Measurements from ENCODE around the gene OTOG.

The OTOG gene

DNA sequence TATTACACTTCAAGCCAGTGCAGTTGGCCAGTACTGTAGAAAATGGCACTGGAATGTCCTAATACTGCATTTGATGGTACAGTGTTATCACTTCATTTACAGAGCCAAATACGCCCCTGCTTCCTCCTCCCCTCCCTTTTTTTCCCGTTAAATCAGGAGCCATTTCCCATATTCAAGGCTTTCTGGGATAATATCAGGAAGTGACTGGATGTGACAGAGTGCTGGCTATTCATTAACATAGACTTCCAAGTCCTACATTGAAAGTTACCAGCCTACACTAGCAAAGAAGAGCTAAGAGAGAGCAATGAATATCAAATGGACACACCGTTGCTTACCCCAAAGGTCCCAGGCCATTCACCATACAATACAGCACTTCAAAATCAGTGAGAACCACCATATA is 38.3 kb upstream of the OTOG start:
- Mint-ChIP-seq H3K27ac (ENCODE audit: low read depth) (no peak overlapping the region), H3K9me3 (no peaks in the 10 kb centered on the region), H3K4me3 (no peak overlapping the region), H3K36me3 (ENCODE audit: insufficient read depth) (no peaks in the 10 kb centered on the region), H3K4me1 (no peaks in the 10 kb centered on the region), H3K27me3 (peaks cover 24% of the 10 kb centered on the region)
- no peak for DNase-seq (ENCODE audit: low spot score in 2 of 2)
- ATAC-seq (replicated peaks; ENCODE audit: extremely low read depth, poor library complexity, severe bottlenecking): no peak

DNA sequence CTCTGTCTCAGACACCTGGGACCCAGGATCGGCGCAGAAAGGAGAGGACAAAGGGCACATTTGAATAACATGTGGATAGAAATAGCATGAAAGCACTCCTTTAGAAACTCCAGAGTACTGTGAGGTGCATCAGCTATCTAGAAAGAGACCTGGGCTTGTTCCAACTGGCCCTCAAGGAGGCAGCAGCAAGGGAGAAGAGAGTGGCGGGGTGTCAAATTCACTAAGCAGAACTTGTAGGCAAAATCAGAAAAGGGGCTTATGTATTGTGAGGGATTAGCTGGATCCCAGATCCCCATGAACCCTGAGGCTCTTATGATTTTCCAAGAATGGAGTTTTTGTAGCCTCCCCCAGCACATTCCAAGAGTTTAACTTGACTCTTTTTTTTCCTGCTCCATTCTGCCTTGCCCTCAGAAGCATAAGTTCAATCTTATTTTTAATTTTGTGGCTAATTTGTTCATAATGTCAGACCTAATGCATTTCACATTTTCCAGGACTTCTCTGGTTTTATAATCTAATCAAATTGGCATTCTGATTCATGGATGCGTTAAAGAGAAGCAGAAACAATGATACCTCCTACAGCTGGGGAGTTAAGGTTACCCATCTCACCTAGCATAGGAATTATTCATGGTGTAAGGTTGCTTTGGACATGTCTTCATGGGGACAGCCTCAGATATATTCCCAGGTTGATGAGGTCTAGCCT is 36.4 kb upstream of the OTOG start:
- Mint-ChIP-seq H3K4me1 (no peaks in the 10 kb centered on the region), H3K9me3 (no peaks in the 10 kb centered on the region), H3K27ac (ENCODE audit: low read depth) (no peak overlapping the region), H3K27me3 (peaks cover 26% of the 10 kb centered on the region), H3K36me3 (ENCODE audit: insufficient read depth) (peaks cover 3% of the 10 kb centered on the region), H3K4me3 (no peak overlapping the region)
- ATAC-seq (replicated peaks; ENCODE audit: extremely low read depth, poor library complexity, severe bottlenecking) (no peak), DNase-seq (ENCODE audit: low spot score in 2 of 2) (no peak)

- Mint-ChIP-seq H3K27me3 (peaks cover 26% of the 10 kb centered on the region), H3K4me3 (no peak overlapping the region), H3K9me3 (no peaks in the 10 kb centered on the region), H3K27ac (ENCODE audit: low read depth) (no peak overlapping the region), H3K4me1 (no peaks in the 10 kb centered on the region), H3K36me3 (ENCODE audit: insufficient read depth) (peaks cover 3% of the 10 kb centered on the region)
- ATAC-seq (replicated peaks; ENCODE audit: extremely low read depth, poor library complexity, severe bottlenecking): no peak
- DNase-seq (ENCODE audit: low spot score in 2 of 2): no peak
These were observed 35.5 kb upstream of the OTOG start for GRCh38 chr11:17511571-17511970.

GRCh38 chr11:17512101-17512500 is 35.0 kb upstream of the OTOG start:
- Mint-ChIP-seq H3K9me3 (no peaks in the 10 kb centered on the region), H3K27ac (ENCODE audit: low read depth) (no peak overlapping the region), H3K4me1 (no peaks in the 10 kb centered on the region), H3K36me3 (ENCODE audit: insufficient read depth) (peaks cover 3% of the 10 kb centered on the region), H3K4me3 (no peak overlapping the region), H3K27me3 (peaks cover 31% of the 10 kb centered on the region)
- ATAC-seq (replicated peaks; ENCODE audit: extremely low read depth, poor library complexity, severe bottlenecking): no peak
- no peak for DNase-seq (ENCODE audit: low spot score in 2 of 2)

DNA sequence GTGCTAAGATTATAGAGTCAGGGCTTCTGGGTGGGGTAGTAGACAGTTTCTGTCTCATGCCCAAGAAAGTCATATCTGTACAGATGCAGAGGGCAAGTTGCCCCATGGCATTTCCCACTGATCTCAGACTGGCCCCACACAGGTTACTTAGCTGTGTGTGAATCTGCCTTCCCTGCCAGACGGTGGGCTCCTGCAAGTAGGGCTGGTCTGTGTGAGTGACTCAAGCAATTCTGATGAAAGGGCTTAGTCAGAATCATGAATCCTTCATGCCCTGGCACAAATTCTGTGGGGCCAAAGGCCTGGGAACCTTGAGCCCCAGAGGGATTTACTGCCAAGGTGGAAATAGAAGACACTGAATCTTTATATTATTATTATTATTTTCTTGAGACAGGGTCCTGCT is 33.2 kb upstream of the OTOG start:
- DNase-seq (ENCODE audit: low spot score in 2 of 2): no peak
- Mint-ChIP-seq H3K9me3 (no peaks in the 10 kb centered on the region), H3K4me1 (no peaks in the 10 kb centered on the region), H3K27me3 (peaks cover 31% of the 10 kb centered on the region), H3K27ac (ENCODE audit: low read depth) (no peak overlapping the region), H3K36me3 (ENCODE audit: insufficient read depth) (peaks cover 3% of the 10 kb centered on the region), H3K4me3 (no peak overlapping the region)
- ATAC-seq (replicated peaks; ENCODE audit: extremely low read depth, poor library complexity, severe bottlenecking): no peak

- H3K4me1 Mint-ChIP-seq: no peaks in the 10 kb centered on the region
- H3K27ac Mint-ChIP-seq (ENCODE audit: low read depth): no peak overlapping the region
- H3K27me3 Mint-ChIP-seq: peaks cover 25% of the 10 kb centered on the region
- no peak for DNase-seq (ENCODE audit: low spot score in 2 of 2)
- no peak for ATAC-seq (replicated peaks; ENCODE audit: extremely low read depth, poor library complexity, severe bottlenecking)
- no peaks in the 10 kb centered on the region for H3K9me3 Mint-ChIP-seq
- H3K4me3 Mint-ChIP-seq: no peak overlapping the region
- peaks cover 3% of the 10 kb centered on the region for H3K36me3 Mint-ChIP-seq (ENCODE audit: insufficient read depth)
These were observed 32.6 kb upstream of the OTOG start for GRCh38 chr11:17514476-17514875.

DNA sequence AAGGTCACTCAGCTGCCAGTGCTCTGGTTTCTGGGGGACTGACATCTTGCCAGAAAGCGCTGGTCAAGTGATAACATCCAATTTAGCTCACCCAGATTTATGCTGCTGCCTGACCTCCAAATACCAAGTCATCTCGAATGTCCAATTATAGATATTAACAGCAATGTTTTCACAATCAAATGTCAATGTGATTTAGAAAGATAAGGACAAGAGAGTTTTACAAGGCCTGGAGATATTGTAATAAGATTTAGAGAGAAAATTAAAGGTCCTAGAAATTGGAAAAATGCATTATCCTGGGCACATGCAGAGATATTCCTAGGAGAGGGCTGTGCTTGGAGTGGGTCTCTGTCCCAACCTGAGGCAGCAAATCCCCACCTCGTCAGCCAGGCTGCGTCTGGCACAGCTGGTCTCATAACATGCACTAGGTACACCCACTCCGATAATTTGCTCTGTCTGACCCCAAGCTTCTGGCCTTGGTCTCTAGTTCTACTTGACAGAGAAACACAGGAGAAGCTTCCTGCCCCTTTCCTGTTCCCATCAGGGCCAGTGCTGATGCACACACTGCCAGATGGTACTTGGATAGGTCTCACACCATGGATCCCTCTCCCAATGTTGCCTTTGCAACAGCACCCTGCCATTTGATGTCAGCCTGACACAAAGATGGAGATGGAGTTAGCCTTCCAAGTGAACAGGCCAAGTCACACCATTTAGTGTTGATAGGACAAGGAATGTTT is 31.4 kb upstream of the OTOG start:
- Mint-ChIP-seq H3K36me3 (ENCODE audit: insufficient read depth) (peaks cover 3% of the 10 kb centered on the region), H3K9me3 (no peaks in the 10 kb centered on the region), H3K4me1 (no peaks in the 10 kb centered on the region), H3K27ac (ENCODE audit: low read depth) (no peak overlapping the region), H3K27me3 (peaks cover 25% of the 10 kb centered on the region), H3K4me3 (no peak overlapping the region)
- DNase-seq (ENCODE audit: low spot score in 2 of 2) (no peak), ATAC-seq (replicated peaks; ENCODE audit: extremely low read depth, poor library complexity, severe bottlenecking) (no peak)

GRCh38 chr11:17516551-17517150 is 30.4 kb upstream of the OTOG start:
- Mint-ChIP-seq H3K36me3 (ENCODE audit: insufficient read depth) (peaks cover 3% of the 10 kb centered on the region), H3K27ac (ENCODE audit: low read depth) (no peak overlapping the region), H3K27me3 (peaks cover 32% of the 10 kb centered on the region), H3K4me1 (no peaks in the 10 kb centered on the region), H3K9me3 (no peaks in the 10 kb centered on the region), H3K4me3 (no peak overlapping the region)
- ATAC-seq (replicated peaks; ENCODE audit: extremely low read depth, poor library complexity, severe bottlenecking) (no peak), DNase-seq (ENCODE audit: low spot score in 2 of 2) (no peak)

- Mint-ChIP-seq H3K9me3 (no peaks in the 10 kb centered on the region), H3K27ac (ENCODE audit: low read depth) (no peak overlapping the region), H3K27me3 (peaks cover 32% of the 10 kb centered on the region), H3K4me3 (no peak overlapping the region), H3K4me1 (no peaks in the 10 kb centered on the region), H3K36me3 (ENCODE audit: insufficient read depth) (peaks cover 3% of the 10 kb centered on the region)
- DNase-seq (ENCODE audit: low spot score in 2 of 2) (no peak), ATAC-seq (replicated peaks; ENCODE audit: extremely low read depth, poor library complexity, severe bottlenecking) (no peak)
These were observed 29.9 kb upstream of the OTOG start for GRCh38 chr11:17517186-17517585.

DNA sequence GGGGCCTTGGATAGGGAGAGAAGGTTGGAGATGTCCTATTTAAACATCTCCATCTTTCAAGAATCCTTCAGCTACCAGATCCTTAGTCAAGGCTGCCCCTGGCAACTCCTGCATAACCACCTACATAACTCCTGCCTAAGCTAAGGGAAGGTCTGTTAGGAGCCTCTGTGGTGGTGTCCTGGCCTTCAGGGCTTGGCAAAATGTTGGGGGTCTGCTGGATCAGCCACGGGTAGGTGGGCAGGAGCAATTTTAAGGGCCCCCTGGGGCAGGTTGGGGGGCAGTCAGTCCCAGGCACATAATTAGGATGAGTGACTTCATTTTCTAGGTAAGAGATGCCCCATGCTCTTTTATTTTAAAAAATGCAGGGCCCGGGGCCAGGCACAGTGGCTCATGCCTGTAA is 28.7 kb upstream of the OTOG start:
- H3K9me3 Mint-ChIP-seq: no peaks in the 10 kb centered on the region
- H3K36me3 Mint-ChIP-seq (ENCODE audit: insufficient read depth): peaks cover 3% of the 10 kb centered on the region
- no peak overlapping the region for H3K27ac Mint-ChIP-seq (ENCODE audit: low read depth)
- ATAC-seq (replicated peaks; ENCODE audit: extremely low read depth, poor library complexity, severe bottlenecking): no peak
- no peaks in the 10 kb centered on the region for H3K4me1 Mint-ChIP-seq
- DNase-seq (ENCODE audit: low spot score in 2 of 2): no peak
- no peak overlapping the region for H3K4me3 Mint-ChIP-seq
- H3K27me3 Mint-ChIP-seq: peaks cover 24% of the 10 kb centered on the region

DNA sequence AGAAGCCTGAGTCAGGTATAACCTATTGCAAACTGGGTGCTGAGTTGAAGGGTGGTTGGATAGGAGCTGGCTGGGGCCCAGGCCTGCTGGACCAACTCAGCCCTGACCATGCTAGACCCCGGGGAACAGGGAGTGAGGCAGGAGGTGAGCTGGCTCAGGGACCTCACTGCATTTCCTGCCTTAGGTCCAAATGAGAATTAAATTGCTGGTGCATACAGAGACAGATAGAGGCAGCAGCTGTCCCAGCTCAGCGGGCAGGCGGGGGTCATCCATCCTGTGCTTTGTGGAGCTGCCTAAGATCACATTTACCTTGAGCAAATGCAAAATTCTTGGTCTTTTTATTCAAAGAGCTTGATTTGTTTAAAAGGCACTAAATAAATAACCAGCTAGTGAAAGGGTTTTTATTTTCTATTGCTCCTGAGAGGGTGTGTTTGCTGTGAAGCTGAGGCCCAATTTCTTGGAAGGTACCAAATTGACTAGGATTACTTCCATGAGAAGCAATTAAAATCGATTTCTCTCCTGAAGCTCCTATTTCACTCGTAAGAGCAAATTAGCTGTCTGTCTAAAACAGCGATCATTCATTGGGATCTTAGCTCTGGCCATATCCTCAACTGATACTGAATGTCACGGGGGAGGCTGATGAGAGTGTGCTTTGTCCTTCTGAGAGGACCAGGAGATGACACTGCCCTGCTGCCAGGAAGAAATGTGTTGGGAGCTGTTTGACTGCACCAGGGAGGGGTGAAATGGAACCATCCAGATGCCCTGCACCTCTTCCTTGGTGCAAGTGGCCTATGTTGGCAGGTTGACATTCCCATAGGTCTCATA is 27.8 kb upstream of the OTOG start:
- Mint-ChIP-seq H3K27me3 (peaks cover 17% of the 10 kb centered on the region), H3K4me3 (no peak overlapping the region), H3K27ac (ENCODE audit: low read depth) (no peak overlapping the region), H3K9me3 (no peaks in the 10 kb centered on the region), H3K36me3 (ENCODE audit: insufficient read depth) (peaks cover 3% of the 10 kb centered on the region), H3K4me1 (no peaks in the 10 kb centered on the region)
- ATAC-seq (replicated peaks; ENCODE audit: extremely low read depth, poor library complexity, severe bottlenecking) (no peak), DNase-seq (ENCODE audit: low spot score in 2 of 2) (no peak)

DNA sequence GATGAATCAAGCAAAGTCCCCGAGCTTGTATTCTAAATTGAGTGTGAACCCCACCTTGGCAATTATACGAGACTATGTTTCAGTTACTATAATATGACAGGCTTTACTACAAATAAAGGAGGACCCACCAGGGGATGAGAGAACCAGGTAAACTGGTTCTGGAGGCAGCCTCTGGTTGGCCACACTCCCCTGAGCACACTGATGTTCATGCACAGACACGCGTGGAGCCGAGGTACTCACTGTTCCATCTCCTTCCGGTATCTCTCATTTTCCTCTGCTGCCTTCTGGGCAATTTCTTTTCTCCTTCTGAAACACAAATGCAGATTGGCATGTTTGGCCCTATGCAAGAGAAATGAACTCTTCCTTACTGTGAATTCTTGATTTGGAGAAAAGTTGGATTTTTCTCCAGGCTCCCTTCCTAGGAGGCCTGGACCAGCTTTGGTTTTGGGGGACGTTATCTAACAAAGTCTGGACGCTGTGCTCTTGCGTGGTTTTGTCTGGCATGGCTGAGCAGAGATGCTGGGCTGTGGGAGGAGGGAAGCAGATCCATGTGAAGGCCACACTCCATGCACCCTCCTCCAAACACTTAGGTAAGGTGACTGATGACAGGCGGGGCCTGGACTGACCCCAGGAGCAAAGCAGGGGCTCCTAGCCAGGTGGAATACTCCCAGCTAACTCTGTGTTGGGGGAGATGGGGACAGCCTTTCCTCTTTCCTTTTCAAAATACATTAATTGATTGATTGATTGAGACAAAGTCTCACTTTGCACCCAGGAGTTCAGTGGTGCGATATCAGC is 25.8 kb upstream of the OTOG start:
- H3K27me3 Mint-ChIP-seq: peaks cover 23% of the 10 kb centered on the region
- H3K4me1 Mint-ChIP-seq: no peaks in the 10 kb centered on the region
- H3K9me3 Mint-ChIP-seq: no peaks in the 10 kb centered on the region
- no peaks in the 10 kb centered on the region for H3K36me3 Mint-ChIP-seq (ENCODE audit: insufficient read depth)
- ATAC-seq (replicated peaks; ENCODE audit: extremely low read depth, poor library complexity, severe bottlenecking) (no peak), DNase-seq (ENCODE audit: low spot score in 2 of 2) (no peak)
- H3K4me3 Mint-ChIP-seq: no peak overlapping the region
- H3K27ac Mint-ChIP-seq (ENCODE audit: low read depth): no peak overlapping the region
